Caco-2 (cell line): ENCODE measurements around the gene DSCAM. TPM values are rescaled to one million over a fixed set of nuclear protein-coding genes. Genes with fewer than 3 reads are reported as not detected.

Experiments used
- BruUV-seq: library from RNA; stranded (reverse); fragments of 400-500 nt; replicated peaks from 2 replicates; lab custom pipeline; 2021; lab: Mats Ljungman, UMichigan
- CTCF ChIA-PET: fragments of 300-600 bp; sonication (Branson Sonifier 250); formaldehyde crosslinking; loops from one replicate; lab custom pipeline; 2022; ENCODE audit warnings: antibody characterized with exemption; lab: Charles Lee
- POLR2A ChIA-PET: fragments of 300-600 bp; sonication (Branson Sonifier 250); formaldehyde crosslinking; loops from one replicate; lab custom pipeline; 2022; ENCODE audit warnings: antibody characterized with exemption; lab: Charles Lee
- DNase-seq, 2 experiments: peaks; one replicate each; pipeline versions ENCODE4 v3.0.0 to v3.0.0-alpha.2; 2020 to 2022
- H3K27me3 ChIP-seq: replicated peaks from 2 replicates; pipeline ENCODE4 v1.6.0; 2011; ENCODE audit warnings: low read length; ENCODE audit not compliant: control insufficient read depth, insufficient read depth
- H3K36me3 ChIP-seq: 2 replicates; pipeline ENCODE4 v1.5.1; 2011; ENCODE audit warnings: low read length; ENCODE audit not compliant: control insufficient read depth, insufficient read depth
- H3K4me1 ChIP-seq: fragments of 250-450 bp; sonication (Bioruptor Pico); 2 replicates; pipeline ENCODE4 v1.5.1; 2020; ENCODE audit warnings: mild to moderate bottlenecking
- H3K4me3 ChIP-seq: 2 replicates; pipeline ENCODE4 v1.5.1; 2011; ENCODE audit warnings: low read depth, mild to moderate bottlenecking, control low read depth, low read length
- H3K9me3 ChIP-seq: fragments of 250-450 bp; sonication (Bioruptor Pico); 2 replicates; pipeline ENCODE4 v1.5.1; 2020; ENCODE audit warnings: mild to moderate bottlenecking, moderate library complexity
- H3K27ac Mint-ChIP-seq: one replicate; pipeline ENCODE4 v1.8.0; 2022; ENCODE audit warnings: mixed read lengths; ENCODE audit not compliant: unreplicated experiment
- H3K27me3 Mint-ChIP-seq: one replicate; pipeline ENCODE4 v1.8.0; 2022; ENCODE audit warnings: mixed read lengths; ENCODE audit not compliant: insufficient read depth, unreplicated experiment
- H3K36me3 Mint-ChIP-seq: one replicate; pipeline ENCODE4 v1.8.0; 2022; ENCODE audit warnings: mild to moderate bottlenecking, mixed read lengths; ENCODE audit not compliant: insufficient read depth, unreplicated experiment
- H3K4me1 Mint-ChIP-seq: one replicate; pipeline ENCODE4 v1.8.0; 2022; ENCODE audit warnings: low read depth, mixed read lengths; ENCODE audit not compliant: unreplicated experiment
- H3K4me3 Mint-ChIP-seq: one replicate; pipeline ENCODE4 v1.8.0; 2022; ENCODE audit warnings: mild to moderate bottlenecking, moderate library complexity, mixed read lengths; ENCODE audit not compliant: unreplicated experiment
- H3K9me3 Mint-ChIP-seq: one replicate; pipeline ENCODE4 v1.8.0; 2022; ENCODE audit warnings: mixed read lengths; ENCODE audit not compliant: unreplicated experiment
- intact Hi-C: fragments of 100-400 bp; cut with micrococcal nuclease; formaldehyde crosslinking; loops from one replicate; pipeline ENCODE4 v1.10.0; 2022; ENCODE audit not compliant: unreplicated experiment
- total RNA-seq: library from RNA; stranded (reverse); gene quantifications from 2 replicates; pipeline ENCODE4 v1.2.3, GENCODE V29; 2022
- TF ChIP-seq, protein P1 (sequence below), 2 experiments: fragments of 200-600 bp in 1 of 2; IDR thresholded peaks; 1 replicate in 1 of 2; 2 replicates in 1 of 2; pipeline versions ENCODE4 v1.5.1 to v1.8.0; 2011 to 2022; ENCODE audit warnings: antibody characterized with exemption in 1 of 2, control low read depth in 1 of 2, inconsistent platforms in 1 of 2, low read depth in 1 of 2, low read length in 1 of 2, mild to moderate bottlenecking in 1 of 2, moderate library complexity in 1 of 2; ENCODE audit not compliant: insufficient read depth in 1 of 2, severe bottlenecking in 1 of 2, unreplicated experiment in 1 of 2

The DSCAM gene
- total RNA-seq, 1 experiment from 2014 or later: not detected

GRCh38 chr21:40540216-40540615 lies 306.7 kb downstream of the DSCAM start:
- ChIA-PET POLR2A (no interaction called here), CTCF (no interaction called here)
- peaks cover 8% of the 10 kb centered on the region for H3K27me3 Mint-ChIP-seq
- no peaks in the 10 kb centered on the region; the same call in 1 of the 2 replicates for H3K27me3 ChIP-seq
- H3K27ac Mint-ChIP-seq: no peak overlapping the region
- no peak for DNase-seq
- no peaks in the 10 kb centered on the region for H3K4me1 ChIP-seq
- H3K36me3 ChIP-seq: no peaks in the 10 kb centered on the region
- H3K9me3 ChIP-seq: no peaks in the 10 kb centered on the region
- H3K4me1 Mint-ChIP-seq: no peaks in the 10 kb centered on the region
- no peak overlapping the region for H3K4me3 Mint-ChIP-seq
- no peaks in the 10 kb centered on the region for H3K9me3 Mint-ChIP-seq
- no peak overlapping the region for H3K4me3 ChIP-seq
- TF ChIP-seq, protein P1, sequence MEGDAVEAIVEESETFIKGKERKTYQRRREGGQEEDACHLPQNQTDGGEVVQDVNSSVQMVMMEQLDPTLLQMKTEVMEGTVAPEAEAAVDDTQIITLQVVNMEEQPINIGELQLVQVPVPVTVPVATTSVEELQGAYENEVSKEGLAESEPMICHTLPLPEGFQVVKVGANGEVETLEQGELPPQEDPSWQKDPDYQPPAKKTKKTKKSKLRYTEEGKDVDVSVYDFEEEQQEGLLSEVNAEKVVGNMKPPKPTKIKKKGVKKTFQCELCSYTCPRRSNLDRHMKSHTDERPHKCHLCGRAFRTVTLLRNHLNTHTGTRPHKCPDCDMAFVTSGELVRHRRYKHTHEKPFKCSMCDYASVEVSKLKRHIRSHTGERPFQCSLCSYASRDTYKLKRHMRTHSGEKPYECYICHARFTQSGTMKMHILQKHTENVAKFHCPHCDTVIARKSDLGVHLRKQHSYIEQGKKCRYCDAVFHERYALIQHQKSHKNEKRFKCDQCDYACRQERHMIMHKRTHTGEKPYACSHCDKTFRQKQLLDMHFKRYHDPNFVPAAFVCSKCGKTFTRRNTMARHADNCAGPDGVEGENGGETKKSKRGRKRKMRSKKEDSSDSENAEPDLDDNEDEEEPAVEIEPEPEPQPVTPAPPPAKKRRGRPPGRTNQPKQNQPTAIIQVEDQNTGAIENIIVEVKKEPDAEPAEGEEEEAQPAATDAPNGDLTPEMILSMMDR (IDR thresholded peaks at IDR 0.05; ENCODE audit: insufficient read depth in 1 of 2, low read depth in 1 of 2, low read length in 1 of 2, severe bottlenecking in 1 of 2, unreplicated experiment in 1 of 2): no peak
- H3K36me3 Mint-ChIP-seq: no peaks in the 10 kb centered on the region
- intact Hi-C loops: no loop called here
- no TSS peak for BruUV-seq

DNA sequence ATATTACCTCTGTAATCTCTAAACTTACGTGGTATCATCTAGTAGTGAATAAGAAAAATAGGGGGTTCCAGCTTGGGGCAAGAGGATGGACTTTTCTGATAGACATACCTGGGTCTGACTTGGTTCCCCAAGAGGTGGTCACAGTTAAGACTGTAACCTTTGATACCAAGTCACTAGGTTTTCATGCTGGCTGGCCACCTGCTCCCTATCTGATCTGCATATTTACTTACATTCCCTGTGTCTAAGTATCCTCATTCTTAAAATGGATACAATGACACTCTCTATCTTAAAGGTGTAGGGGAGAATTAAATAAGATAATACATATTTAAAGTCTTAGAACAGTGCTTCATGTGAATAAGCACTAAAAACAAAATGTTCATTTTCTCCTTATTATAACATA lies 312.1 kb downstream of the DSCAM start:
- TF ChIP-seq, protein P1 (IDR thresholded peaks at IDR 0.05; ENCODE audit: insufficient read depth in 1 of 2, low read depth in 1 of 2, low read length in 1 of 2, severe bottlenecking in 1 of 2, unreplicated experiment in 1 of 2): no peak
- H3K27me3 Mint-ChIP-seq: peaks cover 7% of the 10 kb centered on the region
- no TSS peak for BruUV-seq
- H3K27ac Mint-ChIP-seq: no peak overlapping the region
- H3K36me3 ChIP-seq: no peaks in the 10 kb centered on the region
- no peak for DNase-seq
- H3K4me3 Mint-ChIP-seq: no peak overlapping the region
- ChIA-PET POLR2A (no interaction called here), CTCF (no interaction called here)
- H3K4me1 Mint-ChIP-seq: no peaks in the 10 kb centered on the region
- H3K36me3 Mint-ChIP-seq: no peaks in the 10 kb centered on the region
- no peaks in the 10 kb centered on the region for H3K4me1 ChIP-seq
- no peak overlapping the region for H3K4me3 ChIP-seq
- no peaks in the 10 kb centered on the region for H3K9me3 Mint-ChIP-seq
- H3K27me3 ChIP-seq: no peaks in the 10 kb centered on the region
- H3K9me3 ChIP-seq: no peaks in the 10 kb centered on the region
- intact Hi-C loops: no loop called here

DNA sequence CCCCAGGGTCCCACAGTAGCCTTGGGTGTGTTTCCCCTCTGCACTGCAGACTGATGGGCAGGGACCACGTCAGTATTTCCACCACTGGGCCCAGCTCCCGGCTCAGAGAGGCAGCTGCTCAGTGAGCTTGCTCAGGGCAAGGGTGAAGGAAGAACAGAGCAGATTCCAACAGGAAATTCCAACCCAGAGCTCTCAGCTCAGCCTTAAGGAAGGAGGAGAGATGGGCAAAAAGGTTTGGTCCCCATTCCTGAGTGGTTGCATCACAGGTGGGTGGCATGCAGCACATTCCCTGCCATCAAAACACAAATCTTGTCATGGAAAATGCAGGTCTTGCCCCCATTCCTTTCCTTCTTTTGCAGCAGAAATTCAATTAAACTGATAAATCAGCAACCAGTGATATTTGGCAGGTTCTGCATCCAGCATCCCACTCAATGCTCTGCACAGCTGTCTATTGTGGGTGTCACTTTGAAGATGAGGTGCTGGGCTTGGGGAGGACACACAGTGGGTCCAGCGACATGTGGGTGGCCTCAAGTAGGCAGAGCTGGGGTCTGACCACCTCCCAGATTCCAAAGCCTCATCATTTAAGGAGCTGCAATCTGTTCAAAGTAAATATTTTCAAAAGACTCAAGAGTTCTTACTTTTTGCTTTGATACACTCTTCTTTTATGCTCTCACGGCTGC lies 315.4 kb downstream of the DSCAM start:
- H3K27me3 ChIP-seq: no peaks in the 10 kb centered on the region
- TF ChIP-seq, protein P1 (IDR thresholded peaks at IDR 0.05; ENCODE audit: insufficient read depth in 1 of 2, low read depth in 1 of 2, low read length in 1 of 2, severe bottlenecking in 1 of 2, unreplicated experiment in 1 of 2): no peak
- intact Hi-C loops: no loop called here
- Mint-ChIP-seq H3K9me3 (peaks cover 11% of the 10 kb centered on the region), H3K36me3 (no peaks in the 10 kb centered on the region), H3K4me1 (no peaks in the 10 kb centered on the region), H3K27me3 (peaks cover 6% of the 10 kb centered on the region), H3K27ac (no peak overlapping the region), H3K4me3 (no peak overlapping the region)
- ChIA-PET POLR2A (no interaction called here), CTCF (no interaction called here)
- no peaks in the 10 kb centered on the region for H3K4me1 ChIP-seq
- H3K4me3 ChIP-seq: no peak overlapping the region
- no peaks in the 10 kb centered on the region for H3K36me3 ChIP-seq
- H3K9me3 ChIP-seq: no peaks in the 10 kb centered on the region
- no TSS peak for BruUV-seq
- no peak for DNase-seq
